HT1080 (cell line): ENCODE results near the gene ZMAT5. TPM values are rescaled to one million over a fixed set of nuclear protein-coding genes. Genes with fewer than 3 reads are reported as not detected.

Experiments used
- DNase-seq: peaks from one replicate; pipeline ENCODE4 v3.0.0-alpha.2; 2015; ENCODE audit warnings: low read depth
- total RNA-seq: library from RNA; depleted of rRNA; stranded (reverse); fragments of >200 nt; shearing (Covaris generic); gene quantifications from 2 replicates; pipeline ENCODE4 v1.2.3, GENCODE V29; 2014

Gene ZMAT5
- total RNA-seq, 1 experiment from 2014 or later, result 18.0 TPM

- DNase-seq, result no peak
Observed at GRCh38 chr22:29732883-29733282, 33.9 kb downstream of the ZMAT5 start.

- DNase-seq, result no peak
Observed at GRCh38 chr22:29731058-29731850, 35.6 kb downstream of the ZMAT5 start.

DNA sequence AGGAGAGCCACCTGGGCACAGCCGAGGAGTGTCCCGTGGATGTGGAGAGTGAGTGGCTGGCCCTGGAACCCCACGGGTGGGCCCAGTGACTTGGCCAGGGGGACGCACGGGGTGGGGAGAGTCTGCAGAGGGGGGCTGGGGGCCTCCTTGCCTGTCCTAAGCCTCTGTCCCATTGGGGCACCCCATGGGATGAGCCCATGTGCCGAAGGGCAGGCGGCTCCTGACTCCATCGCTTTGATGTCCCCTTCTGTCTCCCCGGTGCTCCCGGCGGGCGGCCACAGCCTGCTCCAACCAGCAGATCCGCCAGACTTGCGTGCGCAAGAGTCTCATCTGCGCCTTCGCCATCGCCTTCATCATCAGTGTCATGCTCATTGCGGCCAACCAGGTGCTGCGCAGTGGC is 37.6 kb downstream of the ZMAT5 start:
- DNase-seq, result no peak

GRCh38 chr22:29727131-29727523 is 39.7 kb downstream of the ZMAT5 start:
- no peak for DNase-seq

DNA sequence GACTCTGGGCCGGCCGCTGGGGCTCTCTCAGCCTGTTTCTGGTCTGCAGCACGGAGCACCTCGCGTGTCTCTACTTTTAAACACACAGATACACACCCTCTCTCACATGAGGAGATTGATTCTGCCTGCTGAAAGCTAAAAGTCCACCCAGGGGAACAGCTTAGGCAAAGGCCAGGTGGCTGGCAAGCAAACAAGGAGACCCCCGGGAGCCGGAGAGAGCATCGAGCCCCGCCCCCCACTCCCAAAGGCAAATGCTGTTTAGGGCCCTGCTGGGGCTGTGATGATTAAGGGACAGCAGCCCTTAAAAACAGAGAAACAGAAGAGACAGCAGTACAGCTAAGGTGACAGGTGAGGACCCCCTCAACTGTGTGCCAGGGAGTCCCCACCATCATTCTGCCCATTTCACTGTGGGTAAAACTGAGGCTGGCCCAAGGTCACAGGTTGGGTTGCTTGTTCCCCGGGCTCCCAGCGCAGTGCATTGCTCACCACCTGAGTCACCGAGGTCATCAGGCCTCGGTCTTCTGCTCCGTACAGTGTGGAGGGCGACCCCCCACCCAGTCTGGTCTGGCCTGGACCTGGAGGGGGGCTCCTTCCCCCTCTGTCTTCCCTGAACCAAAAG is 40.2 kb downstream of the ZMAT5 start:
- DNase-seq, result peak; percentile 14

DNA sequence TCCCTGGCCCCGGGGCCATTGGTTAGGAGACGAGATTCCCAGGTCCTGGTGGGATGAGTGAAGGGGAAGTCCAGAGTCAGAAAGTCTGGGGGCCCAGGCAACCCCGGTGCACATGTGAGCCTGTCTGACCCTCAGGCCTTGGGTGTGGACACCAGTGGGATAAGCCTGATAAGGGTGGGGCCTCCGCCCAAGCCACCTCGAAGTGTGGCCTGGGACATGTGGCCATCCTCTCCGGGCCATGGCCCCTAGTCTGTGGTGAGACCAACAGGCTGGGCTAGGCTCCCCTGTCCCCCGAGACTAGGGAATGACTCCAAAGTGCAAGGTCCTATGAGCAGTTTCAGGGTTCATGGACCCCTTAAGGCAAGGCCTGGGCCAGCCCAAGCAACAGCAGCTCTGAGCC is 40.7 kb downstream of the ZMAT5 start:
- no peak for DNase-seq

GRCh38 chr22:29724843-29725242 is 42.0 kb downstream of the ZMAT5 start:
- no peak for DNase-seq

DNA sequence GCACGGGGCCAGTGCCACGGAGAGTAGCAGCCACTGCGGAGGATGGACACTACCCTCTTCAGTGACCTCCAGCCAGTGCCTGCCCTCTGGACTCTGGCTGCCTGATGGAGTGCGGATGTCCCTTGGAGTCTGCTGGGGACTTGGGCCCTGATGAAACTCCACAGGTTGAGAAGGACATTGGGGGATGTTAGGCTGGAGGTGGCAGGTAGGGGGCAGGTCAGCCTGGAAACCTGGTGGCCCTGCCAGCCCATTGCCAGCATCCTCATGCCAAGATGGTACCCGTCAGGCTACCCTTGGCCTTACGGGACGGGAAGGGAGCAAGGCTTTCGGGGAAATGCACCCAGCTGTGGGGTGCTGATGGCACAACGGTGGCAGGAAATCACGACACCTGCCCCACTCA is 43.0 kb downstream of the ZMAT5 start:
- no peak for DNase-seq

- no peak for DNase-seq
Observed at GRCh38 chr22:29722587-29722986, 44.2 kb downstream of the ZMAT5 start.

DNA sequence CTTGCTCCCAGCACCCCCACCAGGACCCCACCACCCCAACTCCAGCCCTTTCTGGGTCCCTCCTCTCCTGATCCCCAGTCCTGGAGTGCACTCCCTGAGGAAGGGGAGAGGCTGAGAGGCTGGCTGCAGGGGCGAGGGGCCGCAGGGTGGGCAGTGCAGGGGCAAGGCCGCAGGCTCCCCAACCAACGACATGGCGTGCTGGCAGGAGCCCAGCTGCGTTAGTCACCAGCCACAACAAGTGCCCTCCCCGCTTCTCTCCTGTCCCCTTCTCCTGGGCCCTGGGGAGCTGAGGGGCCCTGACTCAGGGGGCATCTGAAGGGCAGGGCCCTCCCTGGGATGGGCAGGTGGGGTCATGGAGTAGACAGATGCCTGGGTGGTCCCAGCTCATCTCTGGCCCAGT is 44.7 kb downstream of the ZMAT5 start:
- peak; percentile 44 for DNase-seq

GRCh38 chr22:29720811-29721323 is 45.9 kb downstream of the ZMAT5 start:
- DNase-seq, result no peak

DNA sequence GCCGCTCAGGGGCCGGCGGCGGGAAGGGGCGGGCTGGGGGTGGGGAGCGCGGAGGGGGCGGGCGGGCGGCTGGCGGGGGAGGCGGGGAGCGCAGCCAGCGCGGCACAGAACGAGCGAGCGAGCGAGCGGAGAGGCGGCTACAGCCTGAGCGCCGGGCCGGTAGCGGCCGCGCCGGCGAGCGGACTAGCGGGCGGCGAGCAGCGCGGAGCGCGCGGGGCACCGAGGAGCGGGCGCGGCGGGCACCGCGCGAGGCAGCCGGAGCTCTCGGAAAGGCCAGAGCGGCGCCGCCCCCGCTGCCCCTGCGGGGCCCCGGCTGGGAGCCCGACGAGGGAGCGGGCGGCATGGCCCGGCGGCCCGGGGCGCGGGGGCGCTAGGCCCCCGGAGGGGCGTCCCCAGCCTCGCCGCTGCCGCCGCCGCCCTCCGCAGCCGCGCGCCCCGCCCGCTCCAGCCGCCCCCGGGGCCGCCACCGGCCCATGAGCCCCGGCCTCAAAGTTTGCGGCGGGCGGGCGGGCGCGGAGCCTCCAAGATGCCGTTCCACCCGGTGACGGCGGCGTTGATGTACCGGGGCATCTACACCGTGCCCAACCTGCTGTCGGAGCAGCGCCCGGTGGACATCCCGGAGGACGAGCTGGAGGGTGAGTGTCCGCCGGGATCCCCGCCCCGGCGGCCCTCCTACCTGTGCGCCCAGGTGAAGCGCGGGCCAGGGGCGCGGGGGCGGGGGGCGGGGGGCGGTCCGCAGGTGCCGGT is 46.7 kb downstream of the ZMAT5 start, which contains the start of gene CABP7:
TSS of gene CABP7 (plus strand) at position 105 of the 747 bp plus-strand sequence. CDS start at position 527, 422 bp downstream.
- no peak for DNase-seq

GRCh38 chr22:29718949-29719898 is 47.6 kb downstream of the ZMAT5 start:
- DNase-seq, result no peak

GRCh38 chr22:29717789-29718188 is 49.0 kb downstream of the ZMAT5 start:
- no peak for DNase-seq

DNA sequence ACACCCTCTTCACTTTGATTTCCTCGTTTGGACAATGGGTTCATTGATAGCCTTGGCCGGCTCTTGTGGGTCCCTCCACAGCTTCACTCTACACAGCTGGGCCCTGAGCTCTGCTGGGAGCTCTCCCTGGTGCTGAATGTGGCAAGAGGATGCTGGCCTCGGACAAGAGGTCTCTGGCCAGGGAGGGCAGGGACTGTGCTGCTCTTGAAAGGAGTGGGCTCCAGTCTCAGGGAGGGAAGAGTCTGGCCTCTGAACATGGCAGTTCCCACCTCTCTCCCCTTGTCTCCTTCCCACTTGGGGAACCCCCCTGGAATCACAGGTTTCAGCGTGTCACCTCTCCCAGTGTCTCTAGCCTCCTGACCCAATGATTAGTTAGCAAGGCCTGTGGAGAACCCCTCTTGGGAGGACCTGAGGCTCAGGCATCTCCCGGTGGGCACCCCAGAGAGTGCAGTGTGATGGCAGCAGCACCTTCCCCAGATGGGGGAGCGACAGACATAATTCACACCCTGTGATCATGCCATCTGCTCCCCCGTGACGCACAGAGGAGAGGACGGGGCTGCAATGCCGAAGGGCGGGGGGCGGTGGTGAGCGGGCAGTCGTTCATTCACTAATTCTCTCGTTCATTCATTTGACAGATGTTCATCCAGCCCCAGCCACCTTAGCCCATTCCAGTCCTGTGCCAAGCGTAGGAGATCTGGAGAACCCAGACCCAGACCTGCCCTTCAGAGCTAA is 49.8 kb downstream of the ZMAT5 start:
- DNase-seq, result peak; percentile 55

DNA sequence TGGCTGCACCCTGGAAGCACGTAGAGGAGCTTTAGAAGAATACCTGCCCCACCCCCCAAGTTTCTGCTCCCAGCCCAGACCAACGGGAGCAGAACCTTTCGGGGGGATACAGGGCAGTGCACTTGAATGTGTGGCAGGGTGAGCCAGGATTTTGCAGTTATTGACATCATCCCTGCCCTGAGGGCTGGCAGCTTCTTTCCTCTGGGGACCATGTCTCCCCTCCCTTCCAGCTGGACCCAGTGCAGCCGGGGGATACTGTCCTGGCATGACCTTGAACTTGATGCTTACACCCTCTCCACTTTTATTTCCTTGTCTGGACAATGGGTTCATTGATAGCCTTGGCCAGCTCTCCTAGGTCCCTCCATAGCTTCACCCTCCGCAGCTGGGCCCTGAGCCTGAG is 51.1 kb downstream of the ZMAT5 start:
- DNase-seq, result no peak

DNA sequence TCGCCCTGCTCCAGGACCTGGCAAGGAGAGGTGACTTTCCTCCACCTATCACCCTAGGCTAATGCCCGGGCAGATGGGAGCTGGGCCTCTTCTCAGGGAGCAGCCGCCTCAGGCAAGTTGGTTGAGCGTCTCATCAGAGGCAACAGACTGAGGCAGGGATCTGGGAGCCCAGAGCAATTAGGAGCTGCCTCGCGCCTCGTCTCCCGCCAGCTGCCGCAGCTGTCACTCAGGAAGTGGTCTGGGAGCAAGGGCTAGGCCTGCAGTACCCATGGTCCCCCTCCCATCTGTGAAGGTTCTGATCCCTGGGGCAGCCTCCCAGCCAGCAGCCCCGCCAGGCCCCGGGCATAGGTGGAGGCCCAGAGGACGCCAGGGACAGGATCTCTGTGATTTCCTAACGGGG is 51.6 kb downstream of the ZMAT5 start:
- DNase-seq, result no peak

DNA sequence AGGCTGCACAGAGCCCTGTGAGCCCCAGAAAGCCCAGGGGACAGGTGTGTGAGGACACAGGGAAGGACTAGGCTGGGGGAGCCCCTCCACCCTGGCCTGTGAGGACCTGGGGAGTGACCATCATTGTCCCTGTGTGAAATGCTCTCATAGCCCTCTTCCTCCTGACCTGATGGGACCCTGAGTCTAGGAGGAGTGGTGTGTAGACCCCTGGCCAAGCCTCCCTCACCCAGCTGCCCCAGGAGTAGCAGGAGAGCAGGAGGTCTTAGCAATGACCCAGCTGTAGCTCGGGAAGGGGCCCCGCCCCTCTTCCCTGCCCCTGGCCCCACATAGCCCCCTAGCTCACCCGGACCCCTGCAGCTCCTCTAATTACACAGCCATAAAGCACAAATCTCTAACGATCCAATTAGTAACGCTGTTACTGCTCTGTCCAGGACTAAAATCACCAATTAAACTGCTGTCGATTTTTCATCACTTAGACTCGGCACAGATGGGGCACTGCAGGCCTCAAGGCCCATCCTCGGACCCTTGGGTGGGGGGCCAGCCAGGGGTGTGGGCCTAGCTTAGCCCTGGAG is 53.6 kb downstream of the ZMAT5 start:
- no peak for DNase-seq

GRCh38 chr22:29712119-29712518 is 54.7 kb downstream of the ZMAT5 start:
- DNase-seq, result no peak
